HS-5 (cell line): Measurements from ENCODE around the gene DDX51.

Experiments used
- DNase-seq: peaks from one replicate; pipeline ENCODE4 v3.0.0-alpha.2; 2012; ENCODE audit warnings: low read depth

DDX51 gene

DNA sequence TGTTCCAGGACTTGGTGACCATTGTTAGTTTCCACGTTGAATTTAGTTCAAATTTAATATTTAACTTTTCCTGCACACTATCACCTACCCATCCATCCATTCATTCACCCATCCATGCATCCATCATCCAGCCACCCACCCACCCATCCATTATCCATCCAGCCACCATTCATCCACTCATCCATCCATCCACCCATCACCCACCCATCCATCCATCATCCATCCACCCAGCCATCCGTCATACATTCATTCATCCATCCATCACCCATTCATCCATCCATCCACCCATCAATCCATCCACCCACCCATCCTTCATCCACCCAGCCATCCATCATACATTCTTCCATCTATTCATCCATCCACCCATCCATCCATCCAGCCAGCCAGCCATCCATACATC lies 22.0 kb upstream of the DDX51 start:
- no peak for DNase-seq

DNA sequence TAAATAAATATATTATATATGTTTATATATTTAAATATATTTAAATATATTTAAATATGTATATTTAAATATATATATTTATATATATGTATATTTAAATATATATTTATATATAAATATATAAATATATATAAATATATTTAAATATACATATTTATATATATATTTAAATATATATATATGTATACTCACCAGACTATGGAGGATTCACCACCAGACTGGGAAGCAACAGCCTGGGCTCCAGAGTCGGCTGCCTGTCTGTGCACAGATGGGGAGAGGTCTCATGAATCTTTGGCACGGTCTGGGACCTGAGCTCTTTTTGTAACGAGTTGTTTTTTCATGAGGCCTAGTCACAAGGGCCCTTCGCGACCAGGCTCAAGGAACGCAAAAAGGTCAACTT lies 21.5 kb upstream of the DDX51 start:
- DNase-seq: no peak

DNA sequence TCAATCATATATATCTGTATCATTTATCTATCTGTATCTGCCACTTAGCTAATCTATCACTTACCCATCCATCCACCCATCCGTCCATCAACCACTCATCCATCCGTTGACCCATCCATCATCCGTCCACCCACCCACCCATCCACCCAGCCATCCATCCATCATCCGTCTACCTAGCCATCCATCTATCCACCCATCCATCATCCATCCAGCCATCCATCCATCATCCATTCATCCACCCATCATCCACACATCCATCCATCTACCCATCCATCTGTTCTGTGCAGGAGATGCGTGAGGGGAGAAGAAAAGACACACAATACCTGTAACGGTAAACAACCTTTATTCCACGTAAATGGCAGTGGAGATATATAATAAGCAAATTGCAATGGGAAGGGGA lies 20.3 kb upstream of the DDX51 start:
- no peak for DNase-seq

DNA sequence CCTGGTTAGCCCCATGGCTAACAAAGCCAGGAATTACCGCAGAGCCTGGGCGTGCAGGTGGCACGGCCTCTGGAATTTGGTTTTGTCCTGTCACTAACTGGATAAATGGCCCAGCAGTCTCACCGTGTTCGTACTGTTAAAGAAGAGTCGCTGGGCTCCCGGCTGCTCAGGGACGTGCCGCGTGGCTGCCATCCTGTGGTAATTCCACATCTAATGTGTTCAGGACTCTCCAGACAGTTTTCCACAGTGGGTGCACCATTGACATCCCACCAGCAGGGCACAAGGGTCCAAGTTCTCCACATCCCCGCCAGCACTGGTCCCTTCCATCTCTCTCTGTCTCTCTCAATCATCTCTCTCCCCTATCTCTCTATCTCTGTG lies 19.8 kb upstream of the DDX51 start:
- no peak for DNase-seq

DNA sequence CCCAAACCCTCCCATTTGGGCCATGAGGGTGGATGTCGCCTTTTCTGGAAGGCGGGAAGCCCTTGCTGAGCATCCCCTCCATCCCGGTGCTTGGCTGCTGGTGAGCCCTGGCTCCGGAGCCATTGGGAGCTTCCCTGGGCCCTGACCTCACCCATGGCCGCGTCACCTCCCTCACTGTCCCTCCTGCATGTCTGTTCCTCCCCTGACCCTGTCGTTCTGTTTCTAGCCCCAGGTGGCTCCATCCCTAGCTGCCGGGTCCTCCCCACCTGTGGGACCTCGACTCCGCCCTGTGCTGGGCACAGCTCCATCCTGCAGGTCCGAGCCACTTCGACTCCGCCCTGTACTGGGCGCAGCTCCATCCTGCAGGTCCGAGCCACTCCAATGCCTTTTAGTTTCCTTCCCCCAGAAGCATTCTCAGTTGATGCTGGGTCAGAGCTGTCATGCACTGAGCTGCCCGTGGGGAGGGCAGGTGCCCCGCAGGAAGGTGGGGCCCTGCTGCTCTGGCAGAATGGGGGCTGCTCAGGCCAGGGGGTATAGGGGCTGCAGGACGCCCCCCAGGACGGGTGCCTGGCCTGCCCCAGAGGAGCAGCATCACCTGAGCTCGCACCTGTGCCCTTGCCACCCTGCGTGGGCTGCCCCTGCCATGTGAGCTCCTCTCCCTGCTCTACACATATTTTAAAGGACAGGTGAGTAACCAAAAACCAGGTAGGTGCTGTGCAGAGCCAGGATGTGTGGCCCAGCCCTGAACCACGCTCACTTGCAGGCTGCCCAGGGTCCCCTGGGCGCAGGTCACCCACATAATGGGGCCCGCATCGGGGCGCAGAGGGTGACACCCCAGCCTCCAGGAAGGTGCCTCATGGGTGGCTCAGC lies 19.2 kb upstream of the DDX51 start:
- no peak for DNase-seq

DNA sequence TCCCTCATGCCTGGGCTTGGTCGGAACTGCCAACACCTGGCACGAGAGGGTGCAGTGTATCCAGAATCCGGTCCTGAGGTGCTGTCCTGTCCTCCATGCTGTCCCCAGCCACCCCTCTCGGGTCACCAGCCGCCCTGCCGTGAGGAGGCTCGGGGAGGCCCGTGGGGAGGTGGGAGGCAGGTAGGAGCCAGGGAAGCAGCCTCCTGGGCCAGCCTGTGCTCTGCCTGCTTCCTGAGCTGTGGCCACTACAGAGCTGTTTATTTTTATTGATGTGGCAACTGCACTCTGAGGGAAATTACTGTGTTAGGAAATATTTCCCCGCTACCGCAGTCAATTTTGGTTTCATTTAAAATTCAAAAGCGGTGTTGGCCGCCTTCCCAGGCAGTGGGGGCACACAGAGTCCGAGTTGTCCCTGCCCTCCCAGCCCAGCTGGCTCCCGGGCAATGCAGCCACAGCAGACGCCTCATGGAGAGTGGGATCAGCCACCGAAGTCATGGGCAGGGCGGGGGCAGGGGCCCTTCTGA lies 18.5 kb upstream of the DDX51 start:
- DNase-seq: peak; percentile 58

DNA sequence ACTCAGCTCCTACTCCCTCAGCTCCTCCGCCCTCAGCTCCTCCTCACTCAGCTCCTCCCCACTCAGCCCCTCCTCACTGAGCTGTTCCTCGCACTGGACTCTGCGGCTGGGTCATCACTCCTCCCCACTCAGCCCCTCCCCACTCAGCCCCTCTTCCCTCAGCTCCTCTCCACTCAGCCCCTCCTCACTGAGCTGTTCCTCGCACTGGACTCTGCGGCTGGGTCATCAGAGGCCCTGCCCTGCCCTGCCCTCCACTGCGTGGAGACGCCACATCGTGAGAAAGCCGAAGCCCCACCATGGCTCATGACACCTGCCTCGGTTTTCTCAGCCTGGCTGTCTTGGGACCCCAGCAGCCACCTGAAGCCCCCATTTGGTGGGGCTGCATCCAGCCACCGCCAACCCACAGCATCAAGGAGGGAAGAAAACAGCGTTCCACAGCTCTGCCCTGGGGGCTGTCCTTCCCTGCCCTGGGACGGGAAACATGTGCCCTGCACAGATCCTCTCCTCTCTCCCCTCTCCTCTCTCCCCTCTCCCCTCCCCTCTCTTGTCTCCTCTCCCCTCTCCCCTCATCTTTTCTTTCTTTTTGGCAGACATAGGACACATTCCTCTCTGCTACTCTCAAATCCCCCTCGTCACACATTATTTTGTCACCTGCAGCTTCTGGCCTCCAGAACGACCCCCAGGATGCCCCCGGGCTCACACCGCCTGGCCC lies 17.8 kb upstream of the DDX51 start:
- no peak for DNase-seq

DNA sequence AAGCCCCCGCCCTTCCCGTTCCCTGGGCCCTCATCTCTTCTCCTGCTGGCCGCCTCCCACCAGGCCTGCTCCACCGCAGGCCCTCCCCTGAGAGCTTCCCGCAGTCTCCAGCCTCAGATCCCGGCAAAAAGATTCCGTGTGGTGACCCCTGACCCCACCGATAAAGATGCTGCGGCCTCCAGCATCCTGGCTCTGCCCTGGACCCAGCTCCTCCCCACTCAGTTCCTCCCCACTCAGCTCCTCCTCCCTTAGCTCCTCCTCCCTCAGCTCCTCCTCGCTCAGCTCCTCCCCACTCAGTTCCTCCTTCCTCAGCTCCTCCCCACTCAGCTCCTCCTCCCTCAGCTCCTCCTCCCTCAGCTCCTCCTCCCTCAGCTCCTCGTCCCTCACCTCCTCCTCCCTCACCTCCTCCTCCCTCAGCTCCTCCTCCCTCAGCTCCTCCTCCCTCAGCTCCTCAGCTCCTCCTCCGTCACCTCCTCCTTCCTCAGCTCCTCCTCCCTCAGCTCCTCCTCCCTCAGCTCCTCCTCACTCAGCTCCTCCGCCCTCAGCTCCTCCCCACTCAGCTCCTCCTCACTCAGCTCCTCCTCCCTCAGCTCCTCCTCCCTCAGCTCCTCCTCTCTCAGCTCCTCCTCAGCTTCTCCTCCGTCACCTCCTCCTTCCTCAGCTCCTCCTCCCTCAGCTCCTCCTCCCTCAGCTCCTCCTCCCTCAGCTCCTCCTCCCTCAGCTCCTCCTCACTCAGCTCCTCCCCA lies 17.1 kb upstream of the DDX51 start:
- DNase-seq: peak; percentile 22

DNA sequence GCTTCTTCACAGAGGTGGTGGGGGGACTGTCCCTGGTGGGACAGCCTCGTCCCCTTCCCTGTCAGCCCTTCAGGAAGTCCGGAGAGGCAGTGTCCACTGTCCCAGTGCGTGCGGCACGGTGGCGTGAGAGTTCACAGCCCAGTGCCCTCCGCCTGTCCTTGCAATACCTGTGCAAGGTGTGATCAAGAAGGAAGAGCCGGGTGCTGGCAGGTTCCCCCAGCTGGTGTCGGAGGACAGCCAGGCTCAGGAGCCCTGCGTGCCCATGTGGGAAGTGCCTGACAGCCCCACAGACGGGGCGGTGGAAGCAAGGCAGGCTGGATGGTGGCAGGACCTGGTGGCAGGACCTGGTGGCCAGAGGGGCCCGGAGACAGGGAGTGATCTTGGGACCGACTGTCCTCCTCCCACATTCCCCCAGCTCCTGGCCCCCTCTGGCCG lies 16.5 kb upstream of the DDX51 start:
- no peak for DNase-seq

DNA sequence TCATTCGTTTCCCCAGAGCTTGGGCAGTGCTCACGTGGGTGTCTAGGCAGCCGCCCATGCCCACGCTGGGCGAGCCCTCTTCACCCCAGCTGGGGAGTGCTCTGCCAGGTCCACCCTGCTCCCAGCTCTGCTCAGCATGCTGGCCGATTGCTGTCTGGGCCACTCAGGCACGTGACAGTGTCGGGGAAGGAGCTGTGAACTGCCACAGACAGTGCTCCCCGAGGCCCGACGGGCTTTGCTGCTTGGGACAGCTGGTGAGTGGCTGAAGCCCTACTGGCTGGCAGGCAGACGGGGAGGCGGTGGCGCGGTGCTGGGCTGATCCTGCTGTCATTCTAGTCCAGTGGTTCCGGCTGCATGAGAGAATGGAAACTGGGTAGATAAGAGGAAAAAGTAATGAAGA lies 15.9 kb upstream of the DDX51 start:
- no peak for DNase-seq

DNA sequence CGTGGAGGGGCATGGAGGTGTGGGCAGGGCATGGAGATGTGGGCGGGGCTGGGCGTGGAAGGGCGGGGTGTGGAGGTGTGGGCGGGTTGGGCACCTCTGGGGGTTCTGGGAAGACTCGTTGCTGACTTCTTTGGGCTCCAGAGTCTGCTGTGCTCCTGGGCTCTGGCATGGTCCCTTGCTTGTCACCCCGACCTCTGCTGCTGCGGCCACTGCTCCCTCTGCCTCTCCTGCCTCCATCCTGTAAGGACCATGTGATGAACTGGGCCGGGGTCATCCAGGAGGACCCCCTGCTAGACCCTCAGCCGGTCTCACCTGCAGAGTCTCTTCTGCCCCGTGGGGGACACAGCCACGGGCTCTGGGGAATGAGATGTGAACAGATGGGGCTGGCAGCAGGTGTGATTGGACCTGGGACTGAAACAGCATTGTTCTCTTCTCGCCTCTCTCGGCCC lies 15.5 kb upstream of the DDX51 start:
- DNase-seq: no peak

DNA sequence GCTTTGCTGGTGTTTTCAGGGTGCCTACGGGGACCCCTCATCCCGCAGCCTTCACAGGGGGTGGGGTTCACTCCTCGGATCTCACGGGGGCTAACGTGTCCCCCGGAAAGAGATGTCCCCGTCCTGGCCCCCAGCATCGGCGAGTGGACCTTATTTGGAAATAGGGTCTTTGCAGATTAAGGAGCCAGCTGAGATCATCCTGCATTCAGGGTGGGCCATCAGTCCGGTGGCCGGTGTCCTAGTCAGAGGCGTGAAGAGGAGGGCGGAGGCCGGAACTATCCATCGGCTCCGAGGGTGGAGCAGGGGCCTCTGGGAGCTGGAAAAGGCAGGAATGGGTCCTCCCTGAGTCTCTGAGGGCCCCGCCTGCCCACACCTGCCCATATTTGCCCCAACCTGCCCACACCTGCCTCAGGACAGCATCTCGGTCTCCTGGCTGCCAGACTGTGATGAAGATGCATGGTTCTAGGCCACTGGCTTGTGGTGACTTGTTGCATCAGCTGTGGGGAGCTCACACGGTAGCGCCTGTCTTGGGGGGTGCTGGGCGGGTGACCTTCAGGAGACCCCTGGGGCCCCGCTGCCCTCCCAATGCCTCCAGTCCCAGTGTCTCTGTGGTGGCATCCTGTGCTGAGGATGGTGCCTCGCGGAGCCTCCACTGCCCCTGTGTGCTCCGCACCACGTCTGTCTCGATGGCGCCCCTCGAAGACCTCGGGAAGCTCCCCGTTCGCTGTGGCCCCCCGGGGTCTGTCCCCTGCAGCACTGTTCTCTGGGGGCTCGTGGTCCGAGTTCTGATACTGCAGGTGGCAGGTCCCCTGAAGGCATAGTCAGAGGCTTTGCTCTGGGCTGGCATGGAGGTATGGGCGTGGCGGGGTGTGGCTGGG lies 14.8 kb upstream of the DDX51 start:
- no peak for DNase-seq

DNA sequence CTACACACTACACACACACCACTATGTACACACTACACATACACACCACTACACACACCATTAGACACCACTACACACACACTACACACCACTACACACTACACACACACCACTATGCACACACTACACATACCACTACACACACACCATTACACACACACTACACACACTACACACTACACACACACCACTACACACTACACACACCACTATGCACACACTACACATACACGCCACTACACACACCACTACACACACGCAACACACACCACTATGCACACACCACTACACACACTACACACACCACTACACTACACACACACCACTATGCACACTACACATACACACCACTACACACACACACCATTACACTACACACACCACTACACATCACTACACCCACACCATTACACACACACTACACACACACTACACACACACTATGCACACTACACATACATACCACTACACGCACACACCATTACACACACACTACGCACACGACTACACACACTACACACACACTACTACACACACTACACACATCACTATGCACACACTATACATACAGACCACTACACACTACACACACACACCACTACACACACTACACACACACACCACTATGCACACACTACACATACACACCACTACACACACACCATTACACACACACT lies 13.8 kb upstream of the DDX51 start:
- no peak for DNase-seq

DNA sequence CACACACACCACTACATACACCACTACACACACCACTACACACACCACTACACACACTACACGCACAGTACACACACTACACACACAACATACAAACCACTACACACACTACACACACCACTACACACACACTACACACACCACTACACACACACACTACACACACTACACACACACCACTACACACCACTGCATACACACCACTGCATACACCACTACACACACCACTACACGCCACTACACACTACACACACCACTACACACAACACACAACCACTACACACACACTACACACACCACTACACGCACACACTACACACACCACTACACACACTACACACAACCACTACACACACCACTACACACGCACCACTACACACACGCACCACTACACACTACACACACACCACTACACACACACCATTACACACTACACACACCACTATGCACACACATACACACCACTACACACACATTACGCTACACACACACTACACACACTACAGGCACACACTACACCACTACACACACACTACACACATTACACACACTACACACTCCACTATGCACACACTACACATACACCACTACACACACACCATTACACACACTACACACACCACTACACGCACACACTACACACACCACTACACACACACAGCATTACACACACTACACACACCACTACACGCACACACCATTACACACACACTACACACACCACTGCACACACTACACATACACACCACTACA lies 12.6 kb upstream of the DDX51 start:
- no peak for DNase-seq

DNA sequence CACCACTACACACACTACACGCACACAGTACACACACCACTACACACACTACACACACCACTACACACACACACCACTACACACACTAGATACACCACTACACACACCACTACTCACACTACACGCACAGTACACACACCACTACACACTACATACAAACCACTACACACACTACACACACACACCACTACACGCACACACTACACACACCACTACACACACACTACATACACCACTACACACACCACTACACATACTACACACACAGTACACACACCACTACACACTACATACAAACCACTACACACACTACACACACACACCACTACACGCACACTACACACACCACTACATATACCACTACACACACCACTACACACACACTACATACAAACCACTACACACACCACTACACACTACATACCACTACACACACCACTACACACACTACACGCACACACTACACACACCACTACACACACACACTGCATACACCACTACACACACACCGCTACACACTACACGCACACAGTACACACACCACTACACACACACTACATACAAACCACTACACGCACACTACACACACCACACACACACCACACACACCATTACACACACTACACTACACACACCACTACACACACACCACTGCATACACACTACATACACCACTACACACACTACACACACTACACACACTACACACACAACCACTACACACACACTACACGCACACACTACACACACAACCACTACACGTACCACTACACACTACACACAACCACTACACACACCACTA lies 11.9 kb upstream of the DDX51 start:
- no peak for DNase-seq

DNA sequence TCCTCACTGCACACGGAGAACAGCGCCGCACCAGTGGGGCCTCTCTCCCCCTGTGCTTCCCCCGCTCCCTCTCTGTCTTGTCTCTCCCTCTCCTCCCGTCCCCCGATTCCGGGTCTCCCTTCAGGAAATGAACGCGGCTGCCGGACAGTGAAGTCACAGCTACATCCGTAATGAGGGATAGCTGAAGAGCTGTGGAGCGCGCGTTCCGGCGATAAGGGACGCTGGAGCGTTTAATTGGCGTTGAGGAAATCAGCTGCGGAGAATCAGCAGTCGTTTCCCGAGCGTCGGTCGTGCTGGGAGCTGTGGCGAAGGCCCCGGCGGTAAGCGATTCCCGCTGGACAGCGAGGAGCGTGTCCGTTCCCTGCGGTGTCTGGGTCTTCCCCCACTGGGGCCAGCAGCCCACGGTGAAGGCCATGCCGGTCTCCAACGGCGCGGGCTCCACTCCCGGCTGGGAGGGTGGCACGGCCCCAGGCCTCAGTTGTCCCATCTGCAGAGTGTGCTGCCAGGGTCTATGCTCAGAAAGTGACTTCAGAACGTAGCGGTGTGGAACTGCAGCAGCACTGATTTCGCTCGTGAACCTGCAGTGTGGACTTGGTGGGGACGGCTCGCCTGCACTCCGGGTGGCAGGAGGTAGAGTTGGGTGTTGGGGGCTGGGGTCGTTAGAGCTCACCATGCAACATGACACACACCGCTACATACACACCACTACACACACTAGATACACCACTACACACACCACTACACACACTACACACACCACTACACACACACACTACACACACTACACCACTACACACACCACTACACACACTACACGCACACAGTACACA lies 11.0 kb upstream of the DDX51 start:
- DNase-seq: no peak

DNA sequence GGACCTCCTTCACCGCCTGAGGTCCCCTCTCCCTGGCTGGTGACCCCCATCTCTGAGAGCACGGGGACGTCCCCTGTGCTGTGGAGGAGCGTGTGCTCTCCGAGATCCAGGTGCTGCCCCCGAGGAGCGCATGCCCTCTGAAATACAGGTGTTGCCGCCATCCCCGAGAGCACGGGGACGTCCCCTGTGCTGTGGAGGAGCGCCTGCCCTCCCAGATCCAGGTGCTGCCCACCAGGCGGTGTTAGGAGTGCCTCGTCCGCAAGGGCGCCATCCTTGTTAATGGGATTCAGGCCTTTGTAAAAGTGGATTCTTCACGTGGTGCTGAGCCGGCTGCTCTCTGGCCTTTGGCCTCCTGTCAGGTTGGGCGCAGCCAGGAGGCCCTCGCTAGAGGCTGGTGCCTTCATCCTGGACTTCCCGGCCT lies 10.2 kb upstream of the DDX51 start:
- DNase-seq: no peak
